ENCODE measurements around the gene ZNF397.

ZNF397 gene

GRCh38 chr18:35247412-35248249 lies 6.8 kb downstream of the ZNF397 start:
- DNase-seq (ENCODE audit: low spot score), result no peak
- peak overlapping the region in 1 of 2 donors; percentile 1 for H3K27ac ChIP-seq
- no peak for TF ChIP-seq CTCF (IDR thresholded peaks at IDR 0.05)
- H3K4me3 ChIP-seq, result no peak overlapping the region

- H3K27ac ChIP-seq, result no peak overlapping the region
- no peak for TF ChIP-seq CTCF (IDR thresholded peaks at IDR 0.05)
These were observed 7.6 kb downstream of the ZNF397 start for GRCh38 chr18:35248429-35248828.

GRCh38 chr18:35252466-35252865 lies 11.6 kb downstream of the ZNF397 start:
- H3K4me3 ChIP-seq, result no peak overlapping the region
- DNase-seq (ENCODE audit: low spot score), result no peak
- no peak for TF ChIP-seq CTCF (IDR thresholded peaks at IDR 0.05)
- no peak overlapping the region for H3K27ac ChIP-seq

More at GRCh38 chr18:35248429-35248828, 7.6 kb downstream of the ZNF397 start:
- no peak for DNase-seq (ENCODE audit: low spot score)
- no peak overlapping the region for H3K4me3 ChIP-seq

- H3K4me3 ChIP-seq, result no peak overlapping the region
- no peak overlapping the region for H3K27ac ChIP-seq
- TF ChIP-seq CTCF (IDR thresholded peaks at IDR 0.05), result no peak
- no peak for DNase-seq (ENCODE audit: low spot score)
These were observed 12.9 kb downstream of the ZNF397 start for GRCh38 chr18:35253655-35254287.

GRCh38 chr18:35256947-35257346 lies 16.1 kb downstream of the ZNF397 start:
- no peak for DNase-seq (ENCODE audit: low spot score)
- Histone ChIP-seq H3K27ac (no peak overlapping the region), H3K4me3 (no peak overlapping the region)
- TF ChIP-seq CTCF (IDR thresholded peaks at IDR 0.05), result no peak

- Histone ChIP-seq H3K27ac (no peak overlapping the region), H3K4me3 (no peak overlapping the region)
- TF ChIP-seq CTCF (IDR thresholded peaks at IDR 0.05), result no peak
- DNase-seq (ENCODE audit: low spot score), result no peak
These were observed 23.6 kb downstream of the ZNF397 start for GRCh38 chr18:35264409-35264808.
